HFFc6 (cell line): ENCODE measurements around the gene RAB27A. TPM values are rescaled to one million over a fixed set of nuclear protein-coding genes. Genes with fewer than 3 reads are reported as not detected.

Source experiments
- DNase-seq: peaks from one replicate; pipeline ENCODE4 v3.0.0-alpha.2; 2018
- H3K27ac Mint-ChIP-seq: 2 replicates; pipeline ENCODE4 v1.8.0; 2020; ENCODE audit warnings: mild to moderate bottlenecking, mixed read lengths
- H3K27me3 Mint-ChIP-seq: 2 replicates; pipeline ENCODE4 v1.8.0; 2021; ENCODE audit warnings: mild to moderate bottlenecking, moderate library complexity, mixed read lengths; ENCODE audit not compliant: insufficient read depth
- H3K36me3 Mint-ChIP-seq: 2 replicates; pipeline ENCODE4 v1.8.0; 2021; ENCODE audit warnings: low read depth, mixed read lengths
- H3K4me1 Mint-ChIP-seq: 2 replicates; pipeline ENCODE4 v1.8.0; 2020; ENCODE audit warnings: low read depth, mixed read lengths
- H3K4me3 Mint-ChIP-seq: 2 replicates; pipeline ENCODE4 v1.8.0; 2020; ENCODE audit warnings: mild to moderate bottlenecking, moderate library complexity, mixed read lengths
- H3K9me3 Mint-ChIP-seq: 2 replicates; pipeline ENCODE4 v1.8.0; 2020; ENCODE audit warnings: mild to moderate bottlenecking, mixed read lengths
- total RNA-seq, 6 experiments: library from RNA; stranded (reverse); fragmentation: NEBNext Ultra II Directional; extraction: Animal tissue kit (Norgen Biotek cat#: 25700); gene quantifications; 2 replicates in 1 of 6; 3 replicates in 5 of 6; pipeline ENCODE4 v1.2.3, GENCODE V29; 2021
- TF ChIP-seq, protein P1 (sequence below): fragments of 200-600 bp; sonication (generic); IDR thresholded peaks from 2 replicates; pipeline ENCODE4 v1.5.0; 2021; ENCODE audit warnings: antibody characterized with exemption, mild to moderate bottlenecking

RAB27A gene
- total RNA-seq, 6 experiments from 2014 or later = 6.9 to 13.7 (median 13.0) TPM

DNA sequence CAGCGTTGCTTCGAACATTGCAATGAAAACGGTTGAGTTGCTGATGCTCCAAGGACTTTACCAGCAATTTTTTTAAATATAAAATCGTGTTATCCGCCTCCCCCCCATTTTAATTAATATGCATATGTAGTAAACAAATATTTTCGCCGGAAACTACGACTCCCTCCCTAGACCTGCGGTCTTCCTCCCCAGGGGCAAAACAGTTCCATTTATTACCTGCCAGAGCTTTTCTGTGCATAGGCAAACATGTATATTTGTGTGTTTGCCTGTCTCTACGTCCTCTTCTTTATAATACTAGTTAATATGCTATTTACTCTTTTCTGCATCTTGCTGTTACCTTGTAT lies 92.3 kb downstream of the RAB27A start:
- Mint-ChIP-seq H3K27ac (no peak overlapping the region), H3K4me1 (peaks cover 8% of the 10 kb centered on the region)
- TF ChIP-seq, protein P1, sequence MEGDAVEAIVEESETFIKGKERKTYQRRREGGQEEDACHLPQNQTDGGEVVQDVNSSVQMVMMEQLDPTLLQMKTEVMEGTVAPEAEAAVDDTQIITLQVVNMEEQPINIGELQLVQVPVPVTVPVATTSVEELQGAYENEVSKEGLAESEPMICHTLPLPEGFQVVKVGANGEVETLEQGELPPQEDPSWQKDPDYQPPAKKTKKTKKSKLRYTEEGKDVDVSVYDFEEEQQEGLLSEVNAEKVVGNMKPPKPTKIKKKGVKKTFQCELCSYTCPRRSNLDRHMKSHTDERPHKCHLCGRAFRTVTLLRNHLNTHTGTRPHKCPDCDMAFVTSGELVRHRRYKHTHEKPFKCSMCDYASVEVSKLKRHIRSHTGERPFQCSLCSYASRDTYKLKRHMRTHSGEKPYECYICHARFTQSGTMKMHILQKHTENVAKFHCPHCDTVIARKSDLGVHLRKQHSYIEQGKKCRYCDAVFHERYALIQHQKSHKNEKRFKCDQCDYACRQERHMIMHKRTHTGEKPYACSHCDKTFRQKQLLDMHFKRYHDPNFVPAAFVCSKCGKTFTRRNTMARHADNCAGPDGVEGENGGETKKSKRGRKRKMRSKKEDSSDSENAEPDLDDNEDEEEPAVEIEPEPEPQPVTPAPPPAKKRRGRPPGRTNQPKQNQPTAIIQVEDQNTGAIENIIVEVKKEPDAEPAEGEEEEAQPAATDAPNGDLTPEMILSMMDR = no peak

DNA sequence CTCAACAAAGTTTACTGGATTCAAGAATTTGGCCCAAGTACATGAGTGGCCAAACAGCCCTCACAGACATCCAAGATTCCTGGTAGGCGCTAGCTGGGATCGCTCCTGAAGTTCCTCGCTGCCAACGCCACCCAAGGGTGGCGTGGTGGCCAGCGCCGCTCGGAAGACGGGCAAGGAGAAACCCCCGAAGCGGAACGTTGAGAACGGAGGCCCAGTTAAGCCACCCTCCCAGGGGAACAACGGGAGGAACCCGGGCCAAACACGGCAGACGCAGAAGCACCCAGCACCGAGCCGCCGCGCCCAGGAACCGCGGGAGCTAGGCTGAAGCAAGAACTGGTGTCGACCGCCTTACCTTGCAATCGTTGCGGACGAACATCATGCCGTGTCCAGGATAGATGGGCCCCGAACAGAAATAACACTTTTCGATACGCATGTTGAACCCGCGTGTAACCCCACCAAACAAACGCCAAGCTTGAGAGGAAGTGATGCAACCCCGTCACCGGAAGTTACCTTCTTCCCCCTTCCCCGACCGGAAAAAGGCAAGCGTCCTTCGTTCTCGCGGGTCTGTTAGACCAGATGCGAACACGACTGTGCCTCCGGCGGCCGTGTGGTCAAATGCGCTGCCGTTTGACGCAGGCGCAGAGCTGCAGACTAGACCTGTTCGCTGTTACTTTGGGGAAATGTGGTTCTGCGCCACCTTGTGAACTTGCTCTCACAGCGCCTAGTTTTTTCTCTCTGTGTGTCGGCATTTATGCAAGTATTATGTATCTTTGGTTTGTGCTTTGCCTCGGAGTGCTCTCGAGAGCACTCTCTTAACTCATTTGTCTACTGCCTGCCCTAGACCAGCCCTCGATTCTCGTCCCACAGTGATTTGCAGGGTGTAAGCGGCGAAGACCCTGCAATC lies 92.9 kb downstream of the RAB27A start, which contains the start of gene RSL24D1:
TSS of gene RSL24D1 (minus strand) at position 484 of the 904 bp plus-strand sequence. CDS start at position 433, 51 bp downstream.
- no peak within 1 kb of the TSS for H3K27ac Mint-ChIP-seq
- TF ChIP-seq, protein P1 = peak; percentile 45
- H3K27me3 Mint-ChIP-seq = 0 out of 2 replicates have a peak, but pooled peaks cover 2% of the 10 kb centered on the region
- no peak within 1 kb of the TSS for H3K4me3 Mint-ChIP-seq
- H3K9me3 Mint-ChIP-seq = no peaks in the 10 kb centered on the region
- H3K4me1 Mint-ChIP-seq = peaks cover 8% of the 10 kb centered on the region
- DNase-seq = peak; percentile 98
- H3K36me3 Mint-ChIP-seq = 0 out of 2 replicates have a peak, but pooled peaks cover 4% of the 10 kb centered on the region

More for the DNA sequence above, 92.3 kb downstream of the RAB27A start:
- DNase-seq = no peak
- no peaks in the 10 kb centered on the region for H3K9me3 Mint-ChIP-seq
- 0 out of 2 replicates have a peak, but pooled peaks cover 4% of the 10 kb centered on the region for H3K36me3 Mint-ChIP-seq
- 0 out of 2 replicates have a peak, but pooled peaks cover 2% of the 10 kb centered on the region for H3K27me3 Mint-ChIP-seq
- no peak overlapping the region for H3K4me3 Mint-ChIP-seq

DNA sequence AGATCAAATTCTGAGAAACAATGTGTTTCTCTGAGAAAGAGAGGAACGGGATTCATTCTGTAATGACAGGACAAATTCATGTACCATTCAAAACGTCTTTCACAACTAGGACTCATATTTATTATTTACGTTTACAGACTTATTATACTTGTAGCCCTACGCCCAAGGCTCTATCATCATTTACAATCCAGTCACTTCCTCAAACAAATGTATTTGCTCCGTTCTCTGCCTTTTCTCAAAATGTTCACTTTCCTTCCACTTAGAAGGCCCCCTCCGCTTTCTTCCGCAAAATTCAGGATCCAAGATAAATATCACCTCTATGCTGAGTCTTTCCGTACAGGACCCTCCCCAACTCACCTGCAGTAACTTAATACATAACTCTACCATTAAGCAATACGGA lies 93.6 kb downstream of the RAB27A start:
- Mint-ChIP-seq H3K4me3 (no peak overlapping the region), H3K9me3 (no peaks in the 10 kb centered on the region)

DNA sequence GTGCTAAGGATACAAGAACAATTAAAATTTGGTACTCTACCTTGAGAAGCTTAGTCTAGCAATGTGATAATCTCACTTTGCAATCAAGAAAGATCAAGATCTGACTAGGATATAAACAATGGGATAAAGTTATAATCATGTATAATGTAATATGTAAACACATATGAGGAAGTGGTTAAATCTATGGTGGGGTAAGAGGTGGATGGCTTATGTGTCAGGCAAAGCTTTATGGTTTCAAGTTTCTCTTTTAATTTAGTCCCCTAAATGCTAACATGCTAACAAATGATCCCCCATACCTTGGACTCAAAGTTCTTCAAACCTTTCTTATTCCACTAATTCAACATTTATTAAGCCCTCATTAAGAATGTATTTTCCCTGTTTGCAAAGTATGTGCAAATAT lies 95.4 kb downstream of the RAB27A start:
- peaks cover 8% of the 10 kb centered on the region; the same call in 1 of the 2 replicates for H3K36me3 Mint-ChIP-seq
- peaks cover 8% of the 10 kb centered on the region for H3K4me1 Mint-ChIP-seq
- TF ChIP-seq, protein P1 = no peak
- no peak overlapping the region for H3K4me3 Mint-ChIP-seq
- H3K27me3 Mint-ChIP-seq = 0 out of 2 replicates have a peak, but pooled peaks cover 2% of the 10 kb centered on the region
- DNase-seq = no peak
- H3K27ac Mint-ChIP-seq = no peak overlapping the region
- H3K9me3 Mint-ChIP-seq = no peaks in the 10 kb centered on the region

More for the DNA sequence above, 93.6 kb downstream of the RAB27A start:
- DNase-seq = no peak
- H3K4me1 Mint-ChIP-seq = peaks cover 8% of the 10 kb centered on the region
- TF ChIP-seq, protein P1 = no peak
- H3K27ac Mint-ChIP-seq = no peak overlapping the region
- H3K27me3 Mint-ChIP-seq = 0 out of 2 replicates have a peak, but pooled peaks cover 2% of the 10 kb centered on the region
- peaks cover 8% of the 10 kb centered on the region; the same call in 1 of the 2 replicates for H3K36me3 Mint-ChIP-seq

DNA sequence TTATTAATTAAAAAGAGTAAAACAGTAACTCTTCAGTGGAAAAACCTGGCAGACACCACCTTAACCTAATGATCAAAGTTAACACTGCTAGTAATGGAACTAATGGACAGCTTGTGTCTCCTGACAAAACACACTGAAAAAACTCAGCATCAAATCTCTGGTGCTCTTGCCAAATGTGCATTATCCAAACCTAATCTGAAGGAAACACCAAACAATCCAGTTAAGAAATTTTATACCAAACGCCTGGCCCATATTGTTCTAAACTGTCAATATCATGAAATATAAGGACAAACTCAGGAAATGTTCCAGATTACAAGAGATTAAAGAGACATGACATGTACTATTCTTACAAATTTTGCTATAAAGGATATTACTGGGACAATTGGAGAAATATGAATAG lies 103.3 kb downstream of the RAB27A start:
- H3K4me3 Mint-ChIP-seq = no peak overlapping the region
- H3K9me3 Mint-ChIP-seq = no peaks in the 10 kb centered on the region
- DNase-seq = no peak
- H3K27me3 Mint-ChIP-seq = no peaks in the 10 kb centered on the region
- no peak overlapping the region for H3K27ac Mint-ChIP-seq
- H3K36me3 Mint-ChIP-seq = peaks cover 41% of the 10 kb centered on the region
- TF ChIP-seq, protein P1 = no peak
- peaks cover 21% of the 10 kb centered on the region for H3K4me1 Mint-ChIP-seq
